SU-DHL-6 (cell line): Measurements from ENCODE around the gene CDH16.

Experiments used
- CTCF ChIP-seq: fragments of 200-600 bp; sonication (generic); IDR thresholded peaks from one replicate; pipeline ENCODE4 v1.5.1; 2017; ENCODE audit warnings: antibody characterized with exemption, mild to moderate bottlenecking, low read length, moderate library complexity; ENCODE audit not compliant: insufficient read depth, poor library complexity, severe bottlenecking
- EZH2phosphoT487 ChIP-seq: fragments of 200-600 bp; sonication (generic), shearing (Covaris generic); conservative IDR thresholded peaks from 2 replicates; pipeline ENCODE4 v1.6.1; 2018; ENCODE audit warnings: mild to moderate bottlenecking, antibody characterized with exemption, low read length, moderate library complexity, mixed read lengths

- TF ChIP-seq CTCF: no peak
- TF ChIP-seq EZH2phosphoT487: no peak
These were observed 27.3 kb upstream of the CDH16 start for GRCh38 chr16:66945939-66946338.
